Measurements from ENCODE around the gene MRPS34.
"Not testable (repeated sequence)": the region's sequence is repeated elsewhere in the genome, so short reads cannot be mapped to it uniquely, and the experiment has no call there.

The MRPS34 gene

DNA sequence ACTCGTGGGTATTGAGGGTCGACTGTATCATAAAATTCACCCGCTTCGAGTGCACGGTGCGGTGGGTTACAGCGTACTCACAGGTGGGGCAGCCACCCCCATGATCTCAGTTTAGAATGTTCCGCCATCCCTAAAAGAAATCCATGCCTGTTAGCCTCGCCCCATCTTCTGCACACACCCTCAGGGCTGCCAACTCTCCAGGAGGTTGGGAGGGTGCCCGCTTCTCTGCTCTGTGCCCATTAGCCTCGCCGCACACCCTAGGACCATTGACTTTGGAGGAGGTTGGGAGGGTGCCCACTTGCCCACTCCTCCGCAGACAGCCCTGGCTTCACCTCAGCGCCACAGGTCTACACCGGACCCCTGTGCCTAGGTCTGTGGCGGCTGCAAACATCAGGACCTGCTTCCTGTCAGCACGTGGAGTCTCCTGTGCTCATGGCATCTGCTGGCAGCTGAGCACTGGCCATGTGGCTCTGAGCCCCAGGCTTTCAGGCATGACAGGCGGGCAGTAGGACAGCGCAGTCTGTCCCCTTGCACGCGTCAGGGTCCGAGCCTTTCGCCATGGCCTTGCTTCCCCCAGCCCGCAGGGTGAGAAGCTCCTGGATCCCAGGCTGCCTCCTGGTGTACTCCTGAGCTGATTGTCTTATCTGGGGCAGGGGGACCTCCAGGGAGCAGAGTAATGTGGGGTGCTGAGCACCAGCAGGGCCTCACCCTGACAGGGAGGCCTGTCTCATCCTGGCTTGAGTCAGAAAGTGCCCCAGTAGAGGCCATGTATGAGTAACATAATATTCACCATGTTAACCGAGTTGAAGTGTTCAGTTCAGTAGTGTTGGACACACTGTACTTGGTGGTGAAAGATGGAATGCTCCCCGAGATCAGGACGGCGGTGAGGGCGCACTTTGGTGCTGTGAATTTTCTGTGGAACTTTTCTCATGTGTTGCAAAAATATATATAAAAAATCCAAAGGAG lies 23.5 kb downstream of the MRPS34 start:
- DNase-seq (ENCODE audit: low spot score), result no peak

DNA sequence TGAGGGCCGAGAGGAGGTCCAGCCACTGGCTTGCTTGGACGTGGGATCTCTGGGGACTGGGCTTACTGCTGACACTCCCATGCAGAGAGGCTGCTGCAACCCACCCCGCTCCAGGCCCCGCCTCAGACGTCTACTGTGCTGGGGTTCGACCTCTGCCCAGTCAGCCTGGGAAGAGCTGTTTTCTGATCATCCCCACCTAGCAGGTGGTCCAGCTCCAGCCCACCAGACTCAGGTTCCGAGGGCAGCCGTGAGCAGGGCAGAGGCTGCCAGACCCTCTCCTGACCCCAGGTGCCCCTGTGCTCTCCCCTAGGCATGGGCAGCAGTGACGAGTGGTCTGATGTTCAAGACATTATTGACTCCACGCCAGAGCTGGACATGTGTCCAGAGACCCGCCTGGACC lies 25.0 kb downstream of the MRPS34 start:
- DNase-seq (ENCODE audit: low spot score), result no peak

DNA sequence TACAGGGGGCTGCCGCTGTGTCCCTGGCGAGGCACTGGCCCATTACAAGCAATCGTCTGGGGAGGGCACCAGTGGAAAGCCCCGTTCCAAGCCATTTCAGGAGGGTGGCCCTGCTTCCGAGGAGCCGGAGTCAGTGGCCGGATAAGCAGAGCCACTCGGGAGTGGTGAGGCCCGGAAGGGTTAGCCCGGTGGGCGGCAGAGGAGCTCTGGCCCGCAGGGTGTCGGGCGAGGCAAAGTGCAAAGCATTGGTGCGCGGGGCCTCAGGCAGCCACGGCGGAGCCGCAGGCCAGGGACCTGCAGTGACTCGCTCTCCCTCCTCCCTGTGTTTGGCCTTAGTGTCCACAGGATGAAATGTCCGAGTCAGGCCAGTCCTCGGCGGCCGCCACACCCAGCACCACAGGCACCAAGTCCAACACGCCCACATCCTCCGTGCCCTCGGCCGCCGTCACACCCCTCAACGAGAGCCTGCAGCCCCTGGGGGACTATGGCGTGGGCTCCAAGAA lies 26.2 kb downstream of the MRPS34 start:
- no peak for DNase-seq (ENCODE audit: low spot score)

- DNase-seq (ENCODE audit: low spot score), result no peak
Measured at GRCh38 chr16:1745900-1746692, 26.8 kb downstream of the MRPS34 start.

DNA sequence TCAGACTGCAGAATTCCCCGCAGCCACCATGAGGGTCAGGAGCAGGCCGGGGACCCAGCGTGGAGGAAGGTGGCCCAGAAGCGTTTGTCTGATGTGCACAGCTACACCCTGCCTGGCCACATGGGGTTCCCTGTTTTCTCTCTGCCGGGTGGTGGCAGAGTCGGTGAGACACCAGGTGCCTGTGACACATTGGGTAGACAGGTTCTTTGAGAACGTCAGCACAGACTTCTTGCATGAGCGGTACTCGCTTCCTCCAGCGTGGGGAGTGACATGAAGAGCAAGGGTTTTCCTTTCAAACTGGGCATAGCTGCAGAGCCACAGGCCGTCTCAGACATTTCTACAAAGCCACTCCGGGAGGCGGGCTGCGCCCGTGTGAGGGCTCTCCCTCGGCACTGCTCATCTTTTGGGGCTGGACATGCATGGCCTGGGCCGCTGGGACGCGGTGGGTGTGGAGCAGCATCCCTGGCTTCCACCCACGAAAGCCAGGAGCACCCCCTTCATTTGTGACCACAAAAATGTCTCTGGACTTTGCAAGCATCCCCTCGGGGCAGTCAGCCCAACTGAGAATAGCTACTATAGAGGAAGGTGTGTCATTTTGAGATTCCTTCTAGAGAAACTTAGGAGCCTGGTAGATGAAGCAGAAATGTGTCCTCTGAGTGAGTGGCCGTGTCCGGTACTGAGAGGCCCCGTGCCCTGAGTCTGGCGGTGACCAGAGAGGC lies 27.6 kb downstream of the MRPS34 start:
- no peak for DNase-seq (ENCODE audit: low spot score)

- DNase-seq (ENCODE audit: low spot score), result no peak
Measured at GRCh38 chr16:1744338-1744840, 28.5 kb downstream of the MRPS34 start.

DNA sequence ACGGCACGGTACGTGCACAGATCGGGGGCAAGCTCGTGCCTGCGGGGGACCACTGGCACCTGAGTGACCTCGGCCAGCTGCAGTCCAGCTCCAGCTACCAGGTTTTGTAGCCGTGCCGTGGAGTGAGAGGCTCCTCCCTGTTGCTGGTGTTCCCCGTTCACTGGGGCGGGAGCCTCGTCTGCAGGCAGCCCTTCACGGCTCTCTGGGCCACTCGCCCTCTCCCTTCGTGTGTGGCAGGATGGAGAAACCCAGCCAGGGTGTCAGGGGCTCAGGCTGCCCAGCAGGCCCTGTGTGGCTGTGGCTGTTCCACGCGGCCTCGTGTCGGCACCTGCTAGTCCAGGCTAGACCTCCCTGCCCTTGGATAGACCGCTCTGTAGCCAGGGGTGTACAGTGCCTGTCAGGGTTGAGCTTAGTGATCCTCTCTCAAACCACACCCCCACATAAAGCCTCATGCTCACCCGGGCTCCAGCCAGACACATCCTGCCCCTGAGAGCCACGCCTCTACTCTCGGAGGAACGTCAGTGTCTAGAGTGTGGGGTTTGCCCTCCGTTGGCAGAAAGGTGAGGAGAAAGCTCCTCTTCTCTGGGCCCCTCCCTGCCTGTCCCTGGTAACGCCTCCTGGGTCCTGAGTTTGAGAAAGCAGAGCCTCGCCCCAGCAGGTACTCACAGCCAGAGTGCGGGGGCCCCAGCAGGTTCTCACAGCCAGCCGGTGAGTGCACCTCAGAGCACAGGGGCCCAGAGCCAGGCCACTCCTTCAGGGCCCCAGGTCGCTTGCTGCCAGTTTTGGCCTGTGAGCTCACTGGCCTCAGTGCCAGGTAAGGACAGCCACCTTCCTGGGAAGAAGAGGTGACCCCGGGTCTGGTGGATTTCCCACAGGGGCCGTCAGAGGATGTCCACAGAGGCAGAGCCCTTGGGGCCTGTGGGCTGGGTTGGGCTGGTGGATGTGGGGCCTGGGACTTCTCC lies 29.3 kb downstream of the MRPS34 start:
- DNase-seq (ENCODE audit: low spot score), result no peak

DNA sequence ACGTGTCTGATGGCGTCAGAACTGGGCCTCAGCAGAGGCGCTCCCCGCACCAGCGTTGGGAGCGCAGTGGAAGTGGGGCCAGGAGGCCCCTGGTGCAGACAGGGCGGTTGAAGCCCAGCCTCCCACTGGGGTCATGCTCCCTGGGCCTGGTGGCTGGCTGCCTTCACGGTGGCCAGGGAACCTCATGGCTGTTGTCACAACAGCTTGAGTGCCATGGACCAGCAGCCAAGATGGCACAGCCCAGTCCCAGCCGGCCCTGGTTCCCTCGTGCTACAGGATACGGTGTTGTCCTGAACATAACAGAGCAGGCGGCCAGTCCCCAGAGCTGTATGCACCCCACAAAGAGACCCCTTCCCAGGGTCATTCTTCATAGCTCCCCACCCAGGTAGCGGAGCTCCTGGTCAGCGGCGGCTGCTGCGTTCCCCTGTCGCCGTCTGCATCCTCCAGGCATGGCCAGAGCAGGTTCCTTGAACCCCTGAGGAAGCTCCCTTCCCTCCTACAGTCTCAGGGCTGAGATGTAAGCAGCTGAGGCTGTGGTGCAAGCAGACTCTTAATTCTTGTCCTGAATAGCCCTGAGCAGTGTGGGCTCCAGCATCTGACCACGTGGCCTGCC lies 31.3 kb downstream of the MRPS34 start:
- DNase-seq (ENCODE audit: low spot score), result no peak

- DNase-seq (ENCODE audit: low spot score), result no peak
Measured at GRCh38 chr16:1740781-1741490, 32.0 kb downstream of the MRPS34 start.

DNA sequence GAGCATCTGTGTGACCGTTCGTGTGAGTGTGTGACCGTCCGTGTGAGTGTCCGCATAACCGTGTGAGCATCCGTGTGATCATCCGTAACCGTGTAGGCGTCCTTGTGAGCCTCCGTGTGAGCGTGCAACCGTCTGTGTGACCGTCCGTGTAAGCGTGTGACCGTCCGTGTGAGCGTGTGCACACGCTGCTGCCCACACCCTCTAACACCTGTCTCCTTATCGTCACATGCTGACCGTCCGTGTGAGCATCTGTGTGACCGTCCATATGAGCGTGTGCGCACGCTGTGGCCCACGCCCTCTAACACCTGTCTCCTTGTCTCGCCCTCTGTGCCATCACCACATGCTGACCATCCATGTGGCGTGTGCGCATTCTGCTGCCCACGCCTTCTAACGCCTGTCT lies 32.7 kb downstream of the MRPS34 start:
- DNase-seq (ENCODE audit: low spot score), result no peak

GRCh38 chr16:1734816-1735215 lies 38.1 kb downstream of the MRPS34 start:
- DNase-seq (ENCODE audit: low spot score), result no peak

DNA sequence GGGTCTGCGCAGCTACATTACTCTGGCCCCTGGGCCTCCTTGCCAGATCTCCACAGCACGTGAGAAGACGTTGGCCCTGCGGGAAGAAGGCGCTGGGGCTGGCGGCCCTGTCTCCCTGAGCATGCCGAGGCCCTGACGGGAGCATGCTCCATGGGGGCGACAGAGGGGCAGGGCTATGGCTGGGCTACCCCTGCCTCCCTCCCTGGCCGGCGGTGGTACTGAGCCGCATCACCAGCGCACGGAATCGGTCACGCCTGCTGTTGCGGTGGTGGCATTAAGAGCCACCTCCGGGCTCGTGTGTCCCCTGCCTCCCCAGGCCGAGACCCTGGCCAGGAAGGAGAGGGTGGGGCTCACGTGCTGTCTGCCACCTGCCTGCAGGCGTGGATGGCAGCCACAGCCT lies 38.8 kb downstream of the MRPS34 start:
- DNase-seq (ENCODE audit: low spot score), result no peak

DNA sequence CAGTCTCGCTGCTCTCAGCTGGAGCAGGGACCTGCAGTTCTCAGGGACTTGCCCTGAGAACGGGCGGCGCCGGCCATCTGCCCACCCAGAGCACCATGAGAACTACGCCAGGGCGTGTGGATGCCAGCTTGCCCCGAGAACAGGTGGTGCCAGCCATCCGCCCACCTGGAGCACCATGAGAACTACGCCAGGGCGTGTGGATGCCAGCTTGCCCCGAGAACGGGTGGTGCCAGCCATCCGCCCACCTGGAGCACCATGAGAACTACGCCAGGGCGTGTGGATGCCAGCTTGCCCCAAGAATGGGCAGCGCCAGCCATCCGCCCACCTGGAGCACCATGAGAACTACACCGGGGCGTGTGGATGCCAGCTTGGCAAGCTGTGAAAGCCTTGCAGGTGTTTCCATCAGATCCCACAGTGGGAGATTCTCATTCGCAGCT lies 40.4 kb downstream of the MRPS34 start:
- DNase-seq (ENCODE audit: low spot score), result not testable (repeated sequence)

DNA sequence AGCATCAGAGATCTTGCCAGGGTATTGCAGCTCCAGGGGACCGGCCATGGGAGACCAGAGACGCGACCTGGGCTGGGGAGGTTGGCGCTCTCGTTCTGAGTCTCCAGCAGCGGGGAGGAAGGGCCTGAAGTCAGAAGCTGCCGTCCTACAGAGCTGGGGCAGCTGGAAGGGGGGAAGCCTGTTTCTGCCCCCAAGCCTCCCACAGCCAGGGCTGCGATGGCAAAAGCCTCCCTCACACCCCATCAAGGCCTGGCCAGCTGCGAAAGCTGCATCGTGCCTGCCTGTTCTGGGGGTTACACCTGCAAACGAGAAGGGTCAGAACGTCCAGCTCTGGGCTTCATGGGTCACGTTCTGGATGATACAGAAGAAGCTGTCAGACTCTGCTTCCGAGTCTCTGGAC lies 40.9 kb downstream of the MRPS34 start:
- DNase-seq (ENCODE audit: low spot score), result no peak

- DNase-seq (ENCODE audit: low spot score), result no peak
Measured at GRCh38 chr16:1731603-1732002, 41.3 kb downstream of the MRPS34 start.

GRCh38 chr16:1731073-1731472 lies 41.9 kb downstream of the MRPS34 start:
- no peak for DNase-seq (ENCODE audit: low spot score)

DNA sequence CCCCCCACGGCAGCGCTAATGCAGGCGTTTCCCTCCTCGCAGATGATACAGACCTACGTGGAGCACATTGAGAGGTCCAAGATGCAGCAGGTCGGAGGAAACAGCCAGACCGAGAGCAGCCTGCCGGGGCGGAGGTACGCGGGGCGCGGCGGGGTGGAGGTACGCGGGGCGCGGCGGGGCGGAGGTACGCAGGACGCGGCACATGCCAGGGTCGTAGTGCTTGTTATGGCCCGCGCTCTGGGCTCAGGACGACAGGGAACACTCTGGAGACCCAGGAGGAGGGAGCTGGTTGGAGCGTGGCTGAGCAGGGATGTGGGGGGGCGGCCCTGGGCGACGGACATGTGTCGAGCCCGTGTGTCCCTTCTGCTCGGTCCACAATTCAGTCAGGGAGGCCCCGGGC lies 43.5 kb downstream of the MRPS34 start:
- no peak for DNase-seq (ENCODE audit: low spot score)

GRCh38 chr16:1729026-1729425 lies 43.9 kb downstream of the MRPS34 start:
- no peak for DNase-seq (ENCODE audit: low spot score)

All from hematopoietic multipotent progenitor cell treated with erythropoietin and hydrocortisone succinate and interleukin-3 and kit ligand, for 15 days (in vitro differentiated cells).